Spleen (tissue), 11 donors: ENCODE results near the gene RAB19. TPM values are rescaled to one million over a fixed set of nuclear protein-coding genes. Genes with fewer than 3 reads are reported as not detected.

Source experiments
- DNase-seq: peaks from one replicate; pipeline ENCODE4 v3.0.0-alpha.2; 2020
- H3K27ac ChIP-seq, 8 donors: fragments of 200-600 bp; sonication (generic) in 7 of 8; 1 replicate in 4 of 8; 2 replicates in 4 of 8; pipeline versions ENCODE4 v1.5.0 to v1.8.0; 2016 to 2021; ENCODE audit warnings: inconsistent platforms in 4 of 8, mild to moderate bottlenecking in 4 of 8, moderate library complexity in 1 of 8
- H3K27me3 ChIP-seq, 7 donors: fragments of 200-600 bp; sonication (generic) in 6 of 7; replicated peaks in 1 of 7; 1 replicate in 4 of 7; 2 replicates in 3 of 7; pipeline versions ENCODE4 v1.5.0 to v1.8.0; 2016 to 2021; ENCODE audit warnings: inconsistent platforms in 3 of 7, mild to moderate bottlenecking in 1 of 7
- H3K36me3 ChIP-seq, 6 donors: fragments of 200-600 bp; sonication (generic) in 5 of 6; 1 replicate in 4 of 6; 2 replicates in 2 of 6; pipeline versions ENCODE4 v1.5.0 to v1.8.0; 2016 to 2021; ENCODE audit warnings: inconsistent platforms in 2 of 6
- H3K4me1 ChIP-seq, 6 donors: fragments of 200-600 bp; sonication (generic) in 5 of 6; 1 replicate in 3 of 6; 2 replicates in 3 of 6; pipeline versions ENCODE4 v1.5.0 to v1.8.0; 2016 to 2021; ENCODE audit warnings: inconsistent platforms in 3 of 6
- H3K4me3 ChIP-seq, 8 donors: fragments of 200-600 bp; sonication (generic) in 7 of 8; 1 replicate in 4 of 8; 2 replicates in 4 of 8; pipeline versions ENCODE4 v1.5.0 to v1.8.0; 2016 to 2021; ENCODE audit warnings: inconsistent platforms in 4 of 8, mild to moderate bottlenecking in 4 of 8, moderate library complexity in 2 of 8
- H3K9me3 ChIP-seq, 8 donors: fragments of 200-600 bp; sonication (generic) in 7 of 8; 1 replicate in 4 of 8; 2 replicates in 4 of 8; pipeline versions ENCODE4 v1.5.0 to v1.8.0; 2016 to 2021; ENCODE audit warnings: inconsistent platforms in 4 of 8
- POLR2A ChIP-seq, 3 donors: fragments of 450-650 bp; IDR thresholded peaks; one replicate each; pipeline ENCODE4 v1.5.1; 2017; ENCODE audit warnings: antibody characterized with exemption in 3 of 3, mild to moderate bottlenecking in 1 of 3
- POLR2AphosphoS5 ChIP-seq, 3 donors: sonication (generic); formaldehyde crosslinking; IDR thresholded peaks; one replicate each; pipeline ENCODE4 v1.5.1; 2017; ENCODE audit warnings: antibody characterized with exemption in 3 of 3
- WGBS, 5 donors: extraction: QIAGEN DNeasy Blood & Tissue Kit in 3 of 5; methylation state at CpG; one replicate each; pipeline versions ENCODE4 v1.1.5 to v1.1.7; 2013 to 2018; 5-methylcytosine and 5-hydroxymethylcytosine counted together
- intact Hi-C: fragments of 100-400 bp; cut with DNase I; formaldehyde crosslinking; loops from one replicate; pipeline ENCODE4 v1.15.0; 2023; ENCODE audit warnings: low total_unique reads
- polyA plus RNA-seq, 3 donors: library from polyadenylated mRNA; stranded (reverse); fragments of 200-250 nt; gene quantifications; one replicate each; pipeline ENCODE4 v1.2.1, GENCODE V29; 2013
- total RNA-seq, 7 donors: library from RNA; depleted of rRNA in 3 of 7; stranded (reverse); fragments of >200 nt in 3 of 7; fragmentation: NEBNext Ultra II Directional in 4 of 7; extraction: Animal tissue kit (Norgen Biotek cat#: 25700) in 4 of 7; gene quantifications; one replicate each; pipeline versions ENCODE4 v1.1.0 to v1.2.1, GENCODE V29; 2016 to 2021
- TF ChIP-seq, protein P1 (sequence below), 11 experiments: fragments of 200-600 bp in 7 of 11; fragments of 450-650 bp in 4 of 11; sonication (generic) in 4 of 11; IDR thresholded peaks in 8 of 11; conservative IDR thresholded peaks in 3 of 11; 1 replicate in 7 of 11; 2 replicates in 4 of 11; pipeline versions ENCODE4 v1.4.0 to v1.8.0; 2016 to 2021; ENCODE audit warnings: antibody characterized with exemption in 11 of 11, inconsistent platforms in 4 of 11, mild to moderate bottlenecking in 1 of 11
- donor health status: healthy with polysubstance abuse.
- donor health status: DM: no; HTN: no; CAD: no; lungs with moderate emphysema.
- donor health status: DM: no; HTN: no; CAD: no.
- donor health status: Bipolar disorder and iron deficiency.
- donor health status: healthy.
- donor health status: DM: no; HTN: no; CAD: no.
- donor health status: DM: yes; HTN: yes; CAD: no.

The RAB19 gene
- total and polyA plus RNA-seq, 10 donors: 1.0 to 4.0 (median 2.1) TPM; not detected in 3

DNA sequence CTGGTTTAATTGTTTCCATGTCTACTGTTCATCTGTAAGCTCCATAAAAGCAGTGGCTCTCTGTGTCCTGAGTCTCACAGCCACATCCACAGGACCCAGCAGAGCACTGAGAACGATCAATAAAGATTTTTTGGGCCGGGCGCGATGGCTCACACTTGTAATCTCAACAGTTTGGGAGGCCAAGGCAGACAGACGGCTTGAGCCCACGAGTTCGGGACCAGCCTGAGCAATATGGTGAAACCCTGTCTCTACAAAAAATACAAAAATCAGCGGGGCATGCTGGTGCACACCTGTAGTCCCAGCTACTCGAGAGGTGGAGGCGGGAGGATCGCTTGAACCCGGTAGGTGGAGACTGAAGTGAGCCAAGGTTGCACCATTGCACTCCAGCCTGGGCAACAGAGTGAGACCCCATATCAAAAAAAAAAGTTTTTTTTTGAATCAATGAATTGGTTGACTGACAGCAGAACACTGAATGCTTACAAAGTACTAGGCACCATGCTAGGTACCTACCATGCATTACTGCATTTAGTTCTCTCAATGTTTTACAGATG is 10.0 kb upstream of the RAB19 start:
- intact Hi-C loops: no loop called here
- TF ChIP-seq POLR2AphosphoS5 (IDR thresholded peaks at IDR 0.05): no peak
- TF ChIP-seq, protein P1, sequence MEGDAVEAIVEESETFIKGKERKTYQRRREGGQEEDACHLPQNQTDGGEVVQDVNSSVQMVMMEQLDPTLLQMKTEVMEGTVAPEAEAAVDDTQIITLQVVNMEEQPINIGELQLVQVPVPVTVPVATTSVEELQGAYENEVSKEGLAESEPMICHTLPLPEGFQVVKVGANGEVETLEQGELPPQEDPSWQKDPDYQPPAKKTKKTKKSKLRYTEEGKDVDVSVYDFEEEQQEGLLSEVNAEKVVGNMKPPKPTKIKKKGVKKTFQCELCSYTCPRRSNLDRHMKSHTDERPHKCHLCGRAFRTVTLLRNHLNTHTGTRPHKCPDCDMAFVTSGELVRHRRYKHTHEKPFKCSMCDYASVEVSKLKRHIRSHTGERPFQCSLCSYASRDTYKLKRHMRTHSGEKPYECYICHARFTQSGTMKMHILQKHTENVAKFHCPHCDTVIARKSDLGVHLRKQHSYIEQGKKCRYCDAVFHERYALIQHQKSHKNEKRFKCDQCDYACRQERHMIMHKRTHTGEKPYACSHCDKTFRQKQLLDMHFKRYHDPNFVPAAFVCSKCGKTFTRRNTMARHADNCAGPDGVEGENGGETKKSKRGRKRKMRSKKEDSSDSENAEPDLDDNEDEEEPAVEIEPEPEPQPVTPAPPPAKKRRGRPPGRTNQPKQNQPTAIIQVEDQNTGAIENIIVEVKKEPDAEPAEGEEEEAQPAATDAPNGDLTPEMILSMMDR (IDR thresholded peaks at IDR 0.05 in 8 of 11, conservative IDR thresholded peaks at IDR 0.05 in 3 of 11): no peak
- no peak for TF ChIP-seq POLR2A (IDR thresholded peaks at IDR 0.05)
- no peaks in the 10 kb centered on the region for H3K9me3 ChIP-seq
- H3K27me3 ChIP-seq: no peaks in the 10 kb centered on the region
- peaks cover 0 to 3% (median 0%) of the 10 kb centered on the region in 6 donors for H3K36me3 ChIP-seq
- H3K4me1 ChIP-seq: peaks cover 12 to 80% (median 58%) of the 10 kb centered on the region in 6 donors
- no peak for DNase-seq
- H3K27ac ChIP-seq: no peak overlapping the region
- no peak overlapping the region for H3K4me3 ChIP-seq
- WGBS, 5 donors: 95 to 99% (median 97%) methylated on average over 12 of the region's 12 CpGs

GRCh38 chr7:140397784-140398750 is 5.8 kb upstream of the RAB19 start, which contains the start of gene SLC37A3:
TSS of gene SLC37A3 (minus strand) at chr7:140398530. CDS start at chr7:140382526, 16,004 bp downstream.
- WGBS, 5 donors: 1 to 3% (median 1%) methylated on average over 29 to 66 of the region's 66 CpGs
- intact Hi-C loops: no loop called here
- peak; percentile 97 for DNase-seq
- H3K4me1 ChIP-seq: peaks cover 4 to 59% (median 25%) of the 10 kb centered on the region in 6 donors
- peak within 1 kb of the TSS; percentile 73 to 94 (median 89) for H3K27ac ChIP-seq
- no peaks in the 10 kb centered on the region for H3K27me3 ChIP-seq
- no peaks in the 10 kb centered on the region for H3K9me3 ChIP-seq
- H3K4me3 ChIP-seq: peak within 1 kb of the TSS; percentile 79 to 95 (median 86)
- peak in 1 of 3 donors; percentile 45 for TF ChIP-seq POLR2A (IDR thresholded peaks at IDR 0.05)
- TF ChIP-seq POLR2AphosphoS5 (IDR thresholded peaks at IDR 0.05): peak; percentile 95 to 98 (median 95)
- TF ChIP-seq, protein P1 (IDR thresholded peaks at IDR 0.05 in 8 of 11, conservative IDR thresholded peaks at IDR 0.05 in 3 of 11): peak in 8 of 11 experiments; percentile 23 to 56 (median 44)
- H3K36me3 ChIP-seq: peaks cover 0 to 3% (median 0%) of the 10 kb centered on the region in 6 donors

GRCh38 chr7:140398821-140399220 is 5.0 kb upstream of the RAB19 start:
- DNase-seq: no peak
- no peak for TF ChIP-seq POLR2A (IDR thresholded peaks at IDR 0.05)
- TF ChIP-seq, protein P1 (IDR thresholded peaks at IDR 0.05 in 8 of 11, conservative IDR thresholded peaks at IDR 0.05 in 3 of 11): no peak
- no peak for TF ChIP-seq POLR2AphosphoS5 (IDR thresholded peaks at IDR 0.05)
- no peaks in the 10 kb centered on the region for H3K9me3 ChIP-seq
- intact Hi-C loops: no loop called here
- 68 to 77% (median 72%) methylated on average over 10 of the region's 10 CpGs for WGBS, 5 donors
- H3K27ac ChIP-seq: no peak overlapping the region
- no peaks in the 10 kb centered on the region for H3K36me3 ChIP-seq
- peaks cover 4 to 61% (median 32%) of the 10 kb centered on the region in 6 donors for H3K4me1 ChIP-seq
- peak overlapping the region in 7 of 8 donors; percentile 79 to 95 (median 85) for H3K4me3 ChIP-seq
- H3K27me3 ChIP-seq: peaks cover 0 to 2% (median 0%) of the 10 kb centered on the region in 7 donors
